ENCODE measurements around the gene CEP72. TPM values are rescaled to one million over a fixed set of nuclear protein-coding genes. Genes with fewer than 3 reads are reported as not detected.

The CEP72 gene
- total RNA-seq, 5 donors from 2014 or later (not counting 1 experiment from before 2014, with no cell fraction given), result 13.9 to 25.8 (median 23.6) TPM

DNA sequence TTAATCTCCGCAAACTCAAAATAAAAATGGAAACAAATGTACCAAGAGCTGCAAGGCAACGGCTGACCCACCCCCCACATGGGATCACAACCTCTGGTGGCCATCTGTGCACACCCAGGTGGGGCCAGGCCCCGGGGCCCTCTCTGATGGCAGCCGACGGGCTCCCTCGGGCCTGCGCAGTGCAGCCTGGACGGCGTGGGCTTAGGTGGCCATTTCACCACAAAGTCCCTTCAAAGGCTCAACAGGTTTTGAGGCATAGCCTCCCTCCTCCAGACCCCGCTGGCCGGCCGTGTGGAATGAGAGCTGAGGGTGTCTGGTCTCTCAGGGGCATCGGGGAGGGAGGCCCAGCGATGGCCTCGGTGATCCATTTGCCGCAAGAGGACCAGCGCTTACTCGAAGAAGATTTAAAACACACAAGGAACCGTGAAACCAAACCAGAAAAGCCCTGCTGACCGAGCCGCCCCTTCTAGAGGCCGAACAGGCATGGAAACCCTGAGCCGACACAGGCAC lies 42.7 kb upstream of the CEP72 start:
- Histone ChIP-seq H3K36me3 (ENCODE audit: control insufficient read depth in 2 of 2, extremely low read depth in 1 of 2, insufficient read depth in 1 of 2, low read length in 1 of 2) (no peaks in the 10 kb centered on the region), H3K4me3 (ENCODE audit: control insufficient read depth in 1 of 2, extremely low read depth in 1 of 2, low read length in 1 of 2) (no peak overlapping the region), H3K4me1 (ENCODE audit: control insufficient read depth in 1 of 2, extremely low read depth in 1 of 2, insufficient read depth in 2 of 2, low read length in 2 of 2) (no peaks in the 10 kb centered on the region), H3K27ac (ENCODE audit: low read length) (no peak overlapping the region), H3K9me3 (no peaks in the 10 kb centered on the region), H3K27me3 (replicated peaks in 1 of 2; ENCODE audit: control insufficient read depth in 2 of 2, extremely low read depth in 1 of 2, insufficient read depth in 2 of 2, low read length in 1 of 2) (peaks cover 0 to 50% of the 10 kb centered on the region in 2 experiments)
- H3K4me3 Mint-ChIP-seq, result no peak overlapping the region
- no peak overlapping the region for H3K27ac Mint-ChIP-seq
- WGBS (ENCODE audit: insufficient coverage), result 88% methylated on average over 15 of the region's 23 CpGs
- no peaks in the 10 kb centered on the region for H3K36me3 Mint-ChIP-seq
- no peaks in the 10 kb centered on the region for H3K9me3 Mint-ChIP-seq
- POLR2A ChIA-PET, result no interaction called here
- DNase-seq (no peak), ATAC-seq (replicated peaks in 1 of 4) (no peak)
- CTCF ChIA-PET, result no interaction called here
- peaks cover 22 to 50% of the 10 kb centered on the region in 2 donors for H3K27me3 Mint-ChIP-seq
- no peaks in the 10 kb centered on the region for H3K4me1 Mint-ChIP-seq

DNA sequence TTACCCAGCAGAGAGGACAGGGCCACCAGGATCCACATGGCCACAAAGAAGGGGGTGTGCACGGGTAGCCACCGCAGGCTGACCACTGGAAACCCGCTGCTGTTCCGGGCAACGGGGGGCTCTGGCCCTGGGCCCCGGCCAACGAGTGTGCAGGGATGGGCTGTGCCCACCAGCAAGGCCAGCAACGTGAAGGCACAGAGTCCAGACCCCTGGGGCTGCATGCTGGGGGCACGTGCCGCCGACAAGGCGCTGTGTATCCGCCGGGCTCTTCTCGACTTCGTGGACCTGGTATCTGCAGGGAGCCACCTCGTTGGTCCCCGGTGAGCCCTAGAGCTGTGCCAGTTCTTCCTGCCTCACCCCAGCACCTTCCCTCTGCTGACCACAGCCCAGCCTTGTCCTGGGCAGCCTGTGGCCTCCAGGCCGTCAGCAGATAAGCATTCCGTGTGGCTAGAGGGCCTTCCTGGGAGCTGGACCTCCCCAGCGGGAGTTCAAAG lies 42.2 kb upstream of the CEP72 start:
- ChIA-PET POLR2A (no interaction called here), CTCF (no interaction called here)
- ATAC-seq (replicated peaks in 1 of 4) (no peak), DNase-seq (no peak)
- no peak overlapping the region for H3K27ac Mint-ChIP-seq
- no peak overlapping the region for H3K4me3 Mint-ChIP-seq
- H3K4me3 ChIP-seq (ENCODE audit: control insufficient read depth in 1 of 2, extremely low read depth in 1 of 2, low read length in 1 of 2), result no peak overlapping the region
- H3K27me3 Mint-ChIP-seq, result peaks cover 26 to 54% of the 10 kb centered on the region in 2 donors
- no peaks in the 10 kb centered on the region for H3K36me3 ChIP-seq (ENCODE audit: control insufficient read depth in 2 of 2, extremely low read depth in 1 of 2, insufficient read depth in 1 of 2, low read length in 1 of 2)
- H3K4me1 ChIP-seq (ENCODE audit: control insufficient read depth in 1 of 2, extremely low read depth in 1 of 2, insufficient read depth in 2 of 2, low read length in 2 of 2), result no peaks in the 10 kb centered on the region
- peaks cover 0 to 53% of the 10 kb centered on the region in 2 experiments for H3K27me3 ChIP-seq (replicated peaks in 1 of 2; ENCODE audit: control insufficient read depth in 2 of 2, extremely low read depth in 1 of 2, insufficient read depth in 2 of 2, low read length in 1 of 2)
- H3K4me1 Mint-ChIP-seq, result no peaks in the 10 kb centered on the region
- H3K27ac ChIP-seq (ENCODE audit: low read length), result no peak overlapping the region
- H3K36me3 Mint-ChIP-seq, result no peaks in the 10 kb centered on the region
- no peaks in the 10 kb centered on the region for H3K9me3 ChIP-seq
- H3K9me3 Mint-ChIP-seq, result no peaks in the 10 kb centered on the region
- 79% methylated on average over 21 of the region's 21 CpGs for WGBS (ENCODE audit: insufficient coverage)

DNA sequence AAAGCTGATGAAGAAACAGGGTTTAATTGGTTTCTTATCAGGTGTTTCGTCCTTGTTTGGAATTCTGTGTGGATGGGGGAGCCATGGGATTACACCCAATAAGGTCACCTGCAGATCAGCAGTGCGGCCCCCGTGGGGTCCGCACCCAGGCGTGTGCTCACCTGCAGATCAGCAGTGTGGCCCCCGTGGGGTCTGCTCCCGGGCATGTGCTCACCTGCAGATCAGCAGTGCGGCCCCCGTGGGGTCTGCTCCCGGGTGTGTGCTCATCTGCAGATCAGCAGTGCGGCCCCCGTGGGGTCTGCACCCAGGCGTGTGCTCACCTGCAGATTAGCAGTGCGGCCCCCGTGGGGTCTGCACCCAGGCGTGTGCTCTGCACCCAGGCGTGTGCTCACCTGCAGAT lies 41.7 kb upstream of the CEP72 start:
- peaks cover 26 to 60% of the 10 kb centered on the region in 2 donors for H3K27me3 Mint-ChIP-seq
- ChIA-PET CTCF (no interaction called here), POLR2A (no interaction called here)
- no peak overlapping the region for H3K4me3 Mint-ChIP-seq
- Histone ChIP-seq H3K27ac (ENCODE audit: low read length) (no peak overlapping the region), H3K9me3 (no peaks in the 10 kb centered on the region), H3K36me3 (ENCODE audit: control insufficient read depth in 2 of 2, extremely low read depth in 1 of 2, insufficient read depth in 1 of 2, low read length in 1 of 2) (no peaks in the 10 kb centered on the region), H3K4me1 (ENCODE audit: control insufficient read depth in 1 of 2, extremely low read depth in 1 of 2, insufficient read depth in 2 of 2, low read length in 2 of 2) (no peaks in the 10 kb centered on the region), H3K4me3 (ENCODE audit: control insufficient read depth in 1 of 2, extremely low read depth in 1 of 2, low read length in 1 of 2) (no peak overlapping the region), H3K27me3 (replicated peaks in 1 of 2; ENCODE audit: control insufficient read depth in 2 of 2, extremely low read depth in 1 of 2, insufficient read depth in 2 of 2, low read length in 1 of 2) (peaks cover 0 to 54% of the 10 kb centered on the region in 2 experiments)
- peaks cover 4 to 5% (median 5%) of the 10 kb centered on the region in 3 donors for H3K9me3 Mint-ChIP-seq
- H3K27ac Mint-ChIP-seq, result no peak overlapping the region
- H3K36me3 Mint-ChIP-seq, result no peaks in the 10 kb centered on the region
- DNase-seq (no peak), ATAC-seq (replicated peaks in 1 of 4) (no peak)
- WGBS (ENCODE audit: insufficient coverage), result 89% methylated on average over 17 of the region's 17 CpGs
- no peaks in the 10 kb centered on the region for H3K4me1 Mint-ChIP-seq

DNA sequence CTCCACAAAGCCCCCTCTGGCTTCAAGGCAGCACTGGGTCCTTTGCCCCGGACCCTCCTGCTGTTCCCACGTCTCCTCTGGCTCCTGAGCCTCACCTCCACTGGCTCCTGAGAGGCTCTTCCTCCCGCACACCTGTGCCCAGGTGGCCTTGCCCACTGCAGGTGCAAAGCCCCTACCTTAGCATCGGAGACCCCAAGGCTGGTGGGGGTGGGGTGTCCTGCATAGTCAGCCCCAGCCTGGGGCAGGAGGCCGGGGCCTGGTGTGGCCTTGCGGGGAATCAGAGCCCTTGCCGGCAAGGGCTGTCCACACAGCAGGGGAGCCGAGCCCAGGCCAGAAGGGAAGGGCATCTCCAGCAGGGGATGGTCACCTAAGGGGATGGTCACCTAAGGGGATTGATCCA lies 41.3 kb upstream of the CEP72 start:
- 85% methylated on average over 8 of the region's 8 CpGs for WGBS (ENCODE audit: insufficient coverage)
- peaks cover 0 to 58% of the 10 kb centered on the region in 2 experiments for H3K27me3 ChIP-seq (replicated peaks in 1 of 2; ENCODE audit: control insufficient read depth in 2 of 2, extremely low read depth in 1 of 2, insufficient read depth in 2 of 2, low read length in 1 of 2)
- CTCF ChIA-PET, result no interaction called here
- H3K9me3 Mint-ChIP-seq, result peaks cover 8 to 10% (median 10%) of the 10 kb centered on the region in 3 donors
- no peaks in the 10 kb centered on the region for H3K9me3 ChIP-seq
- POLR2A ChIA-PET, result no interaction called here
- no peak overlapping the region for H3K27ac ChIP-seq (ENCODE audit: low read length)
- peaks cover 25 to 62% of the 10 kb centered on the region in 2 donors for H3K27me3 Mint-ChIP-seq
- H3K4me1 ChIP-seq (ENCODE audit: control insufficient read depth in 1 of 2, extremely low read depth in 1 of 2, insufficient read depth in 2 of 2, low read length in 2 of 2), result no peaks in the 10 kb centered on the region
- H3K4me1 Mint-ChIP-seq, result no peaks in the 10 kb centered on the region
- H3K36me3 Mint-ChIP-seq, result no peaks in the 10 kb centered on the region
- no peak overlapping the region for H3K4me3 ChIP-seq (ENCODE audit: control insufficient read depth in 1 of 2, extremely low read depth in 1 of 2, low read length in 1 of 2)
- no peak overlapping the region for H3K4me3 Mint-ChIP-seq
- H3K36me3 ChIP-seq (ENCODE audit: control insufficient read depth in 2 of 2, extremely low read depth in 1 of 2, insufficient read depth in 1 of 2, low read length in 1 of 2), result no peaks in the 10 kb centered on the region
- ATAC-seq (replicated peaks in 1 of 4) (no peak), DNase-seq (no peak)
- H3K27ac Mint-ChIP-seq, result no peak overlapping the region

DNA sequence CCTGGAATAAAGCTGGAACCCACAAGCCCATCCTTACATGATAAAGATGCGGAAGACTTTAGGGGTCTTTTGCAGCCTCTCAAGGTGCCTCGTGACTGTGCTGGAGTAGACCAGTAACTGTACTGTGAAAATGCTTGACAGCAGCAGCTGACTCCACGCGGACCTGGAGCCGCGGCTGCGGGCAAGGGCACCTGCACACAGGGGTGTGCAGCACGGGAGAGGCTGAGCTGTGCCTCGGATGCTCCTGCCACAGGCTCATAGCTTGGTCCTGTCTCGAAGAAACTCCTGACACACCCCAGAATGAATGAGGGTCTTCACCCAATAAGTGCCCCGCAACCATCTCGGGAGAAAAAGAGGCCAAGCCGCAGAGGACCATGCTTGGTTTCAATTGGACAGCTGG lies 40.3 kb upstream of the CEP72 start:
- H3K27me3 Mint-ChIP-seq, result peaks cover 23 to 60% of the 10 kb centered on the region in 2 donors
- Histone ChIP-seq H3K36me3 (ENCODE audit: control insufficient read depth in 2 of 2, extremely low read depth in 1 of 2, insufficient read depth in 1 of 2, low read length in 1 of 2) (no peaks in the 10 kb centered on the region), H3K27me3 (replicated peaks in 1 of 2; ENCODE audit: control insufficient read depth in 2 of 2, extremely low read depth in 1 of 2, insufficient read depth in 2 of 2, low read length in 1 of 2) (peaks cover 0 to 57% of the 10 kb centered on the region in 2 experiments), H3K4me3 (ENCODE audit: control insufficient read depth in 1 of 2, extremely low read depth in 1 of 2, low read length in 1 of 2) (no peak overlapping the region), H3K4me1 (ENCODE audit: control insufficient read depth in 1 of 2, extremely low read depth in 1 of 2, insufficient read depth in 2 of 2, low read length in 2 of 2) (no peaks in the 10 kb centered on the region), H3K9me3 (no peaks in the 10 kb centered on the region), H3K27ac (ENCODE audit: low read length) (no peak overlapping the region)
- DNase-seq (no peak), ATAC-seq (replicated peaks in 1 of 4) (no peak)
- H3K9me3 Mint-ChIP-seq, result peaks cover 10 to 16% (median 16%) of the 10 kb centered on the region in 3 donors
- no peaks in the 10 kb centered on the region for H3K4me1 Mint-ChIP-seq
- POLR2A ChIA-PET, result no interaction called here
- WGBS (ENCODE audit: insufficient coverage), result 80% methylated on average over 12 of the region's 13 CpGs
- H3K4me3 Mint-ChIP-seq, result no peak overlapping the region
- CTCF ChIA-PET, result no interaction called here
- H3K27ac Mint-ChIP-seq, result no peak overlapping the region
- H3K36me3 Mint-ChIP-seq, result no peaks in the 10 kb centered on the region

DNA sequence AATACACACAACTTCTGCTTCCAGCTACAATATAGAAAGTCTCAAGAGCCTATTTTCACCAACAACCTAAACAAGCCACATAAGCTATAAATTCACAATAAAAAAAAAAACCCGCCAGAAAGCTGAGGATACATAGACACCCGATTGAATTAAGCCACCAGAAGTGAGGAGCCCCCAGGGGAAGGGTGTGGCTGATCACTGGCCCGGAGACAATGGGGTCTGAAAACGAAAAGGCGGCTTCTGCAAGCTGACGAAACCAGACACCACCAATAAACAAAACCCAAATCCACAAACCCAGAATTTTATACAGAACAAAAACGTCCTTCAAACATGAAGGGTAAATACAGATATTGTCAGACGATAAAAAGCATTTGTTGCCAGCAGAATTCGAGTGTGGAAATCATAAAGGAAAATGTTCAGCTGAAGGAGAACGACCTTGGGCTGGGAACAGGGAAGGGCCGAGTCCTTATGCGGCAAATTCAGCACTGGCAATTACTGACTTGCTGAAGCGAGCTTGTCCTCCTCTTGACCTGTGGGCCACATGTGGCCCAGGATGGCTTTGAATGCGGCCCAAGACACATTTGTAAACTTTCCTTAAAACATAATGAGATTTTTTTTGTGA lies 39.6 kb upstream of the CEP72 start:
- DNase-seq, result no peak
- Histone ChIP-seq H3K27ac (ENCODE audit: low read length) (no peak overlapping the region), H3K36me3 (ENCODE audit: control insufficient read depth in 2 of 2, extremely low read depth in 1 of 2, insufficient read depth in 1 of 2, low read length in 1 of 2) (no peaks in the 10 kb centered on the region), H3K4me3 (ENCODE audit: control insufficient read depth in 1 of 2, extremely low read depth in 1 of 2, low read length in 1 of 2) (no peak overlapping the region), H3K9me3 (no peaks in the 10 kb centered on the region), H3K4me1 (ENCODE audit: control insufficient read depth in 1 of 2, extremely low read depth in 1 of 2, insufficient read depth in 2 of 2, low read length in 2 of 2) (no peaks in the 10 kb centered on the region), H3K27me3 (replicated peaks in 1 of 2; ENCODE audit: control insufficient read depth in 2 of 2, extremely low read depth in 1 of 2, insufficient read depth in 2 of 2, low read length in 1 of 2) (peaks cover 0 to 57% of the 10 kb centered on the region in 2 experiments)
- H3K4me1 Mint-ChIP-seq, result no peaks in the 10 kb centered on the region
- H3K27ac Mint-ChIP-seq, result no peak overlapping the region
- ChIA-PET CTCF (interaction anchor here in 1 of 2 donors (0.6 kb wide), 1 partner anchor 45 kb away, joined by 3 read pairs; no protein-coding TSS in a partner anchor), POLR2A (no interaction called here)
- 62% methylated on average over 5 of the region's 14 CpGs for WGBS (ENCODE audit: insufficient coverage)
- H3K27me3 Mint-ChIP-seq, result peaks cover 16 to 52% of the 10 kb centered on the region in 2 donors
- peaks cover 10 to 23% (median 18%) of the 10 kb centered on the region in 3 donors for H3K9me3 Mint-ChIP-seq
- H3K36me3 Mint-ChIP-seq, result no peaks in the 10 kb centered on the region
- H3K4me3 Mint-ChIP-seq, result no peak overlapping the region
- ATAC-seq (replicated peaks in 1 of 4), result no peak

All from T-cell (primary cell).